HG03469 (cell line): ENCODE measurements around the gene ITPR3.
"Not testable (repeated sequence)": the region's sequence is repeated elsewhere in the genome, so short reads cannot be mapped to it uniquely, and the experiment has no call there.

Experiments used
- ATAC-seq: cut with Tn5 transposase; IDR thresholded peaks from one replicate; pipeline ENCODE4 v1.9.1; 2021; ENCODE audit warnings: mild to moderate bottlenecking, moderate library complexity, moderate number of reproducible peaks; ENCODE audit not compliant: unreplicated experiment

Gene ITPR3

GRCh38 chr6:33610779-33611732 is 10.1 kb upstream of the ITPR3 start:
- ATAC-seq, result no peak

GRCh38 chr6:33613146-33613794 is 7.9 kb upstream of the ITPR3 start:
- no peak for ATAC-seq

GRCh38 chr6:33613795-33614168 is 7.3 kb upstream of the ITPR3 start:
- ATAC-seq, result no peak

GRCh38 chr6:33616113-33616512 is 5.0 kb upstream of the ITPR3 start:
- no peak for ATAC-seq

- ATAC-seq, result no peak
These were observed 4.2 kb upstream of the ITPR3 start for GRCh38 chr6:33616913-33617312.

- no peak for ATAC-seq
These were observed 1.8 kb upstream of the ITPR3 start for GRCh38 chr6:33619166-33619840.

GRCh38 chr6:33620158-33620855 is 815 bp upstream of the ITPR3 start:
- no peak for ATAC-seq

GRCh38 chr6:33621711-33622388 is 728 bp downstream of the ITPR3 start:
- ATAC-seq, result no peak

GRCh38 chr6:33622456-33623431 is 1.6 kb downstream of the ITPR3 start:
- no peak for ATAC-seq

- ATAC-seq, result no peak
These were observed 2.8 kb downstream of the ITPR3 start for GRCh38 chr6:33623895-33624381.

- ATAC-seq, result no peak
These were observed 3.7 kb downstream of the ITPR3 start for GRCh38 chr6:33624856-33625255.

GRCh38 chr6:33627876-33628275 is 6.8 kb downstream of the ITPR3 start:
- ATAC-seq, result no peak

- ATAC-seq, result no peak
These were observed 7.4 kb downstream of the ITPR3 start for GRCh38 chr6:33628401-33628964.

- no peak for ATAC-seq
These were observed 8.9 kb downstream of the ITPR3 start for GRCh38 chr6:33630014-33630413.

GRCh38 chr6:33631521-33631920 is 10.4 kb downstream of the ITPR3 start:
- not testable (repeated sequence) for ATAC-seq

GRCh38 chr6:33631971-33632557 is 10.9 kb downstream of the ITPR3 start:
- ATAC-seq, result no peak

- no peak for ATAC-seq
These were observed 11.5 kb downstream of the ITPR3 start for GRCh38 chr6:33632558-33633039.

GRCh38 chr6:33633084-33633461 is 12.0 kb downstream of the ITPR3 start:
- no peak for ATAC-seq
